SK-N-SH (cell line): Measurements from ENCODE around the gene NOD1.

ENCODE experiments used
- CTCF ChIP-seq: fragments of 200-600 bp; sonication (generic); IDR thresholded peaks from 2 replicates; pipeline ENCODE4 v1.6.1; 2017; ENCODE audit warnings: antibody characterized with exemption, mild to moderate bottlenecking, moderate library complexity
- EP300 ChIP-seq, 2 experiments: IDR thresholded peaks; 2 replicates each; pipeline versions ENCODE4 v1.4.0 to v1.6.1; 2012; ENCODE audit warnings: borderline replicate concordance in 1 of 2, low read depth in 1 of 2, low read length in 1 of 2
- EZH2phosphoT487 ChIP-seq: fragments of 200-600 bp; sonication (generic); IDR thresholded peaks from 2 replicates; pipeline ENCODE4 v1.6.1; 2017; ENCODE audit warnings: low read depth, mixed run types, mild to moderate bottlenecking, antibody characterized with exemption, moderate library complexity, borderline replicate concordance
- JUND ChIP-seq: IDR thresholded peaks from 2 replicates; pipeline ENCODE4 v1.4.0; 2012
- POLR2AphosphoS5 ChIP-seq: IDR thresholded peaks from 2 replicates; pipeline ENCODE4 v1.6.1; 2012; ENCODE audit warnings: low read depth, low read length
- REST ChIP-seq: IDR thresholded peaks from 2 replicates; pipeline ENCODE4 v1.6.1; 2012; ENCODE audit warnings: mild to moderate bottlenecking, low read depth, low read length, moderate library complexity
- RFX5 ChIP-seq: IDR thresholded peaks from 2 replicates; pipeline ENCODE4 v1.6.1; 2012; ENCODE audit warnings: mild to moderate bottlenecking, improper control_type of control experiment, low read length
- RXRA ChIP-seq: IDR thresholded peaks from 2 replicates; pipeline ENCODE4 v1.4.0; 2012; ENCODE audit warnings: low read depth, mild to moderate bottlenecking, borderline replicate concordance
- SIN3A ChIP-seq: IDR thresholded peaks from 2 replicates; pipeline ENCODE4 v1.6.1; 2012; ENCODE audit warnings: low read depth, mild to moderate bottlenecking, low read length, moderate library complexity, borderline replicate concordance
- TAF1 ChIP-seq: IDR thresholded peaks from 2 replicates; pipeline ENCODE4 v1.6.1; 2012; ENCODE audit warnings: low read depth, mild to moderate bottlenecking, low read length, moderate library complexity, borderline replicate concordance

- TF ChIP-seq SIN3A (no peak), REST (no peak), POLR2AphosphoS5 (no peak), CTCF (no peak), EZH2phosphoT487 (no peak), JUND (no peak), EP300 (IDR thresholded peaks at IDR 0.05; ENCODE audit: borderline replicate concordance in 1 of 2, low read depth in 1 of 2, low read length in 1 of 2) (no peak), RXRA (no peak), TAF1 (no peak), RFX5 (no peak)
Observed at GRCh38 chr7:30513762-30514161, 35.2 kb upstream of the NOD1 start.
